ENCODE results near the gene PDE6B. TPM values are rescaled to one million over a fixed set of nuclear protein-coding genes. Genes with fewer than 3 reads are reported as not detected.

The PDE6B gene
- total RNA-seq, 1 experiment from 2014 or later = 10.8 TPM

GRCh38 chr4:612052-612748, 13.2 kb upstream of the PDE6B start:
- WGBS (ENCODE audit: extremely low coverage, insufficient read length, low lambda C conversion rate) = no CpG with 5 or more reads among the region's 22 CpGs

More at GRCh38 chr4:612052-612748, 13.2 kb upstream of the PDE6B start:
- no peaks in the 10 kb centered on the region for H4K20me1 ChIP-seq (ENCODE audit: control insufficient read depth, insufficient read depth, insufficient read length)
- peaks cover 4 to 5% of the 10 kb centered on the region in 2 experiments; a peak in 3 of 5 replicates for H3K9me3 Mint-ChIP-seq
- peaks cover 55% of the 10 kb centered on the region for H3K27me3 Mint-ChIP-seq (ENCODE audit: low read depth)
- DNase-seq = no peak
- H2BK12ac ChIP-seq (ENCODE audit: insufficient read length, low read depth, low read length) = no peak overlapping the region
- no peak overlapping the region for H4K5ac ChIP-seq (ENCODE audit: insufficient read length, low read depth, low read length)
- no peak overlapping the region for H4K8ac ChIP-seq (replicated peaks; ENCODE audit: insufficient read length, low read depth, low read length)
- H2BK120ac ChIP-seq (ENCODE audit: low read depth, low read length, poor library complexity, severe bottlenecking) = no peak overlapping the region
- no peak overlapping the region for H3K4me3 Mint-ChIP-seq
- no peaks in the 10 kb centered on the region for H3K4me1 ChIP-seq (ENCODE audit: insufficient read depth, low read length)
- H3K4ac ChIP-seq (ENCODE audit: low read depth, low read length) = no peak overlapping the region
- H3K14ac ChIP-seq (ENCODE audit: insufficient read depth, low read length) = peak overlapping the region; percentile 25; the same call in 1 of the 2 replicates
- H3K27ac ChIP-seq (ENCODE audit: insufficient read length, low read depth, low read length) = no peak overlapping the region
- no peak overlapping the region for H3K27ac Mint-ChIP-seq
- H3K9ac ChIP-seq (ENCODE audit: extremely low read depth, insufficient read length, low read length) = no peak overlapping the region
- no peak overlapping the region for H2AFZ ChIP-seq (ENCODE audit: low read length)
- TF ChIP-seq, protein P1, sequence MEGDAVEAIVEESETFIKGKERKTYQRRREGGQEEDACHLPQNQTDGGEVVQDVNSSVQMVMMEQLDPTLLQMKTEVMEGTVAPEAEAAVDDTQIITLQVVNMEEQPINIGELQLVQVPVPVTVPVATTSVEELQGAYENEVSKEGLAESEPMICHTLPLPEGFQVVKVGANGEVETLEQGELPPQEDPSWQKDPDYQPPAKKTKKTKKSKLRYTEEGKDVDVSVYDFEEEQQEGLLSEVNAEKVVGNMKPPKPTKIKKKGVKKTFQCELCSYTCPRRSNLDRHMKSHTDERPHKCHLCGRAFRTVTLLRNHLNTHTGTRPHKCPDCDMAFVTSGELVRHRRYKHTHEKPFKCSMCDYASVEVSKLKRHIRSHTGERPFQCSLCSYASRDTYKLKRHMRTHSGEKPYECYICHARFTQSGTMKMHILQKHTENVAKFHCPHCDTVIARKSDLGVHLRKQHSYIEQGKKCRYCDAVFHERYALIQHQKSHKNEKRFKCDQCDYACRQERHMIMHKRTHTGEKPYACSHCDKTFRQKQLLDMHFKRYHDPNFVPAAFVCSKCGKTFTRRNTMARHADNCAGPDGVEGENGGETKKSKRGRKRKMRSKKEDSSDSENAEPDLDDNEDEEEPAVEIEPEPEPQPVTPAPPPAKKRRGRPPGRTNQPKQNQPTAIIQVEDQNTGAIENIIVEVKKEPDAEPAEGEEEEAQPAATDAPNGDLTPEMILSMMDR (conservative IDR thresholded peaks at IDR 0.05) = no peak
- H3K4me2 ChIP-seq (ENCODE audit: insufficient read depth, insufficient read length, low read length) = no peak overlapping the region
- no peak overlapping the region for H3K18ac ChIP-seq (ENCODE audit: insufficient read length, low read depth, low read length)
- H2BK15ac ChIP-seq (ENCODE audit: low read depth, low read length) = no peak overlapping the region
- H2BK20ac ChIP-seq (ENCODE audit: low read depth, low read length, poor library complexity, severe bottlenecking) = no peak overlapping the region
- H3T11ph ChIP-seq (ENCODE audit: low read length) = no peak overlapping the region
- no peak overlapping the region for H4K91ac ChIP-seq (ENCODE audit: insufficient read length, low read depth, low read length)
- H3K79me2 ChIP-seq (ENCODE audit: insufficient read depth, low read length) = no peaks in the 10 kb centered on the region; the same call in 1 of the 2 replicates
- no peak overlapping the region for H2AK5ac ChIP-seq (ENCODE audit: insufficient read length, low read length)
- H3K56ac ChIP-seq (ENCODE audit: insufficient read length, low read depth, low read length) = no peak overlapping the region
- H3K23ac ChIP-seq (ENCODE audit: insufficient read length, low read depth, low read length) = no peak overlapping the region
- H3K79me1 ChIP-seq (ENCODE audit: insufficient read depth, low read depth, low read length, poor library complexity, severe bottlenecking) = no peaks in the 10 kb centered on the region
- no peaks in the 10 kb centered on the region for H3K9me3 ChIP-seq (ENCODE audit: control insufficient read depth, low read depth, low read length)
- no peaks in the 10 kb centered on the region for H3K36me3 Mint-ChIP-seq (ENCODE audit: insufficient read depth in 1 of 3, low read depth in 3 of 3)
- H2BK5ac ChIP-seq (ENCODE audit: insufficient read length, low read length) = no peak overlapping the region
- H3K23me2 ChIP-seq (ENCODE audit: insufficient read length, low read depth, low read length, poor library complexity, severe bottlenecking) = no peaks in the 10 kb centered on the region
- H3K27me3 ChIP-seq (ENCODE audit: insufficient read depth, low read length) = no peaks in the 10 kb centered on the region; the same call in 1 of the 2 replicates
- H3K4me1 Mint-ChIP-seq = no peaks in the 10 kb centered on the region

Data from H9 (cell line).